ENCODE results near the gene MT1A.
A peak's percentile ranks its signal among the peaks of the same experiment; 100 is the strongest.

The MT1A gene

GRCh38 chr16:56637814-56638750 lies at the start of gene MT1A:
Gene MT1A, plus strand, starts transcription at chr16:56638666. Its CDS starts 73 bp downstream, at chr16:56638739.
- no peak for FAIRE-seq
- DNase-seq (ENCODE audit: low spot score): no peak

DNA sequence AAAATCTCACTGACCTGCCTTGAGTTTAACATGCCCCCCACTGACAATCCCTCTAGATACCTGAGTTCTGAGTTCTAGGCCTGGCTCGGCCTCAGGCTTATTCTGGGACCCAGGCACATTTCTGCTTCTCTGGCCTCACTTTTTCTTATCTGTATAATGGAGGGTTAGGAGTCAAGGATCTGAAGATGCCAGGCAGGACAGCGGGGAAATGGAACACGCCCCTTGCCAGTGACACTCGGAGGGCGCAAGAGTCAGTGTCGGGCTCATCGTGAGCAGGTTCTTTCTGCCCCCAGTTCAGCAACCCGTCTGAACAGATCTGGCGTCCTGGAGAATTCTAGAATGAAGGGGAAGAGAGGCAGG lies 49.7 kb upstream of the MT1A start:
- DNase-seq (ENCODE audit: low spot score) (no peak), FAIRE-seq (no peak)

DNA sequence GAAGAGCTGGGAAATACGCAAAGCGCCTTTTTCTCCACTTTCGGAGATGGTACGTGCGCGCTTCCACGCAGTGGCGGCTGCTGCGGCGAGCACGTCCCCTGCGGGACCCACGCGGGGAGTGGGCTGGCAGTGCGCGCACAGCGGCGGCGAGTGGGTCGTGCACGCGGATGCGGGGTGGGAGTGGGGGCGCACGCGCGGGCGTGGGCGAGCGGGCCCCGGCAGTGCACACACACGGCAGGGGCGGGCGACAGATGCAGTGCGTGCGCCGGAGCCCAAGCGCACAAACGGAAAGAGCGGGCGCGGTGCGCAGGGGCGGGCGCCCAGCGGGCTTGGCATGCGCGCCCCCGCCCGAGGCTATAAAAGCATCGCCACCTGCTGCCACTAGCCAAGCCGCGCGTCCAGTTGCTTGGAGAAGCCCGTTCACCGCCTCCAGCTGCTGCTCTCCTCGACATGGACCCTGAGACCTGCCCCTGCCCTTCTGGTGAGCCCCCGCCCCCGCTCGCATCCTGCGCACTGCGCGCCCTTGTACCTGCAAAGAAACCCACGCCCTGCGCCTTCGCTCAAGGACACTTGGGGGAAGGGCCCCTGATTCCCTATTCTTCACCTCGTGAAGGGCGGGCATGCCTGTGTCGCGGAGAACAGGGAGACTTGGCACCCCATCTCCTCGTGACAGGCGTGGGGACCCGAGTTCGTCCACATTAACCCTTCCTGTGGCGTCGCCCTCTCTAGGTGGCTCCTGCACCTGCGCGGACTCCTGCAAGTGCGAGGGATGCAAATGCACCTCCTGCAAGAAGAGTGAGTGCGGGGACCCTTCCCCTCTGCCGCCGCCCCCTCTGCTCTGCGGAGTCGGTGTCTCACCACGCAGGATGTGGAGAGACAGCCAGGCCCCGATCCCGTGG lies 49.1 kb upstream of the MT1A start, which contains the start of gene MT3:
MT3 (plus strand) TSS at position 388 of the 899 bp plus-strand sequence; CDS start at position 451, 63 bp downstream.
- DNase-seq (ENCODE audit: low spot score) (no peak), FAIRE-seq (no peak)

DNA sequence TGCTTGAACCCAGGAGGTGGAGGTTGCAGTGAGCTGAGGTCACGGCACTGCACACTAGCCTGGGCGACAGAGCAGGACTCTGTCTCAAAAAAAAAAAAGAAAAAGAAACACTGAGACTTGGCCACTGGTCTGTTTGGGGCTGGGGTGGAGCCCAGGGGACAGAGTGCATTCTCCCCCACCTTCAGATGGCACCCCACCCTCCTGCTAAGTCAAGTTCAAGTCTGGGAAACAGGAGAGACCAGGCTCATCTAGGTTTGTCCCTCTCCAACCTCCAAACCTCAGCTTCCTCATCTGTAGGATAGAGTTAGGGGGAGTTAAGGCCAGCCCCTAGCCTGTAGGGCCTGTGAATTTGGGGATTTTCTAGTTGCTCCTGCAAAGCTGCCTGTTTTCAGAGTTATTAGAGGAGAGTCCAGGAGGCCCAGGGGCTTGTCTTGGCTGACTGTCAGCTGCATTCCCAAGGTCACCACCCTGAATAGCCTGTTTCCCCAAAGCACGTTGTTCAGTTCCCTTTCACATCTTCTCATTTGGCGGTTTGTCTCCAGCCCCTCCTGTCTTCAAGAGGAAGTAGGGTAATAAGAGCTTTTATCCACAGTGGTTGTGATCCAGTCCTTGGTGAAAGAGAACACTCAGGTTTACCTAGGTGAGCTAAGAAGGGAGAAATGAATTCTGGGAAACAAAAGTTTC lies 46.9 kb upstream of the MT1A start:
- FAIRE-seq (no peak), DNase-seq (ENCODE audit: low spot score) (no peak)

DNA sequence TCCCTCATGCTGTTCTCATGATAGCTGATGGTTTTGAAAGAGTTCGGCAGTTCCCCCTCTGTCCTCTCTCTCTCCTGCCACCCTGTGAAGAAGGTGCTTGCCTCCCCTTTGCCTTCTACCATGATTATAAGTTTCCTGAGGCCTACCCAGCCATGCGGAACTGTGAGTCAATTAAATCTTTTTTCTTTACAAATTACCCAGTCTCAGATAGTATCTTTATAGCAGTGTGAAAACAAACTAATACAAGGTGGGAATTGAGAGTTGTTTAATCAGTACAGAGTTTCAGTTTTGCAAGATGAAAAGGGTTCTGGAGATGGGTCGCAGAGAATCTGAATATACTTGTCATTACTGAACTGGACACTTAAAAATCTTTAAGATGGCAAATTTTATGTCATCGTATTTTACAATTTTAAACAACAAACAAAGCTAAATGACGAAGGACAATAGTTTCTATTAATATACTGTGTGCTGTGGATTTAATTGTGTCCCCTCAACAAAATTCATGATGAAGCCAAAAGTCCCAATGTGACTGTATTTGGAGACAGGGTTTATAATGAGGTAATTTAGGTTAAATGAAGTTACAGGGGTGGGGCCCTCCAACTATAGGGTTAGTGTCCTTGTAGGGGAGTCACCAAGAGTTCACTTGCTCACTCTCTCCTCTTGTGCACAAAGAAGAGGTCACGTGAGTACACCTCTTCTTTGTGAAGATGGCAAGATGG lies 44.7 kb upstream of the MT1A start:
- no peak for DNase-seq (ENCODE audit: low spot score)
- FAIRE-seq: no peak

DNA sequence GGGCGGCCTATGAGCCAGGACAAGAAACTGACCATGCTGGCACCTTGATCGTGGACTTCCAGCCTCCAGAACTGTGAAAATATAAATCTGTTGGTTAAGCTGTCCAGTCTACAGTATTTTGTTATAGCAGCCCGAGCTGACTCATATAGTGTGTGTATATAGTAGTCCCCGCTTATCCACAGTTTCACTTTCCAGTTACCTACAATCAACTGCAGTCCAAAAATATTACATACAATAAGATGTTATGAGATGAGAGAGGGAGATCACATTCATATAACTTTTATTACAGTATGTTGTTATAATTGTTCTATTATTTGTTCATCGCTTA lies 44.2 kb upstream of the MT1A start:
- FAIRE-seq (no peak), DNase-seq (ENCODE audit: low spot score) (no peak)

DNA sequence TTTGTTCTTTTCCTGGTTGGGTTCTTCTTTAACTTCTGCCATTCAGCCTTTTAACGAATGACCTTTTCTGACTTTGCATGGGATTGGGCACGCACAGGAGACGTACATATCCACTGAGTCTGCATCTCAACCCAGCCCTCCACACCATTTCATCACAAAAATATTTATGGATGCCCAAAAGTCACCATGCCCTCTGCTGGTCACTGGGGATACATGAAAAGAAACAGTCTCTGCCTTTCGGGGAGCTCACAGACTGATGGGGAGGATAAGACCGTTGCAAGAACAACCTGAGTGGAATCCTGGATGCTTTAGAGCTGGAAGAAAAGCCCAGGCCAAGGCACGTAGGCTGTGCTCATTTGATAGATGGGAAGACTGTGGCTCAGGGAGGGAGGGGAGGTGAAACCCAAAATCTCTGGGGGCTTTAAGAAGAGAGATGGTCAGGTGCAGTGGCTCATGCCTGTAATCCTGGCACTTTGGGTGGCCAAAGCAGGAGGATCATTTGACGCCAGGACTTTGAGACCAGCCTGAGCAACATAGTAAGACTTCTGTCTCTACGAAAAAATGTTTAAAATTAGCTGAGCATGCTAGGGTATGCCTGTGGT lies 38.0 kb upstream of the MT1A start:
- FAIRE-seq: no peak
- peak; percentile 19 for DNase-seq (ENCODE audit: low spot score)

GRCh38 chr16:56601325-56601724 lies 37.1 kb upstream of the MT1A start:
- FAIRE-seq (no peak), DNase-seq (ENCODE audit: low spot score) (no peak)

DNA sequence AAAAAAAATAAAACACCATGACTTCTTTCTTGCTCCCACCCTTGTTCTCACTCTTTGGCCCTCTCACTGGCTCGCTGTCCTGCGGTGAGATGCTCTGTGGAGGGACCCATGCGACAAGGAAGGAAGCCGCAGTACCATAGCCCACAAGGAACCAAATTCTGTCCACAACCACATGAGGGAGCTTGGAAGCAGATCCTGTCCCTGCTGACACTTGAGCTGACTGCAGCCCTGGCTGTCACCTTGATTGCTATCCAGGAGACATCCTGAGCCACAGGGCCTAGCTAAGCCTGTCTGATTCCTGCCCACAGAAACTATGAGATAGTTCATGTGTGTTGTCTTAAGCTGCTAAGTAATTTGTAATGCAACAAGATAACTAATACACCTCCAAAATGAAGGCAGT lies 34.9 kb upstream of the MT1A start:
- DNase-seq (ENCODE audit: low spot score) (peak; percentile 39), FAIRE-seq (no peak)

DNA sequence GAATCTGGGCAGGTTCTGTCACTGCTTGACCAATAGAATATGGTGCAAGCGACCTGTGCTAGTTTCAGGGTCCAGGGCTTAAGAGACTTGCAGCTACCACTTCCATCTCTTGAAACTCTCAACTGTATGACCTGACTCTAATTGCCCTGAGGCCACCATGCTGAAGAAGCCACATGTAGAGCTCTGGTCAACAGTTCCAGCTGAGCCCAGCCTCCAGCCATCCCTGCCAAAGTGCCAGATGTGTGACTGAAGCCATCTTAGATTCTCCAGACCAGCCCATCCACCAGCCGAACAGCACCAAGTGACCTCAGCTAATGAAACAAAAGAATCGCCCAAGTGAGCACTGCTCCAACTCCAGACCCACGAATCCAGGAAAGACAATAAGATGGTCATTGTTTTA lies 33.5 kb upstream of the MT1A start:
- FAIRE-seq (no peak), DNase-seq (ENCODE audit: low spot score) (no peak)

DNA sequence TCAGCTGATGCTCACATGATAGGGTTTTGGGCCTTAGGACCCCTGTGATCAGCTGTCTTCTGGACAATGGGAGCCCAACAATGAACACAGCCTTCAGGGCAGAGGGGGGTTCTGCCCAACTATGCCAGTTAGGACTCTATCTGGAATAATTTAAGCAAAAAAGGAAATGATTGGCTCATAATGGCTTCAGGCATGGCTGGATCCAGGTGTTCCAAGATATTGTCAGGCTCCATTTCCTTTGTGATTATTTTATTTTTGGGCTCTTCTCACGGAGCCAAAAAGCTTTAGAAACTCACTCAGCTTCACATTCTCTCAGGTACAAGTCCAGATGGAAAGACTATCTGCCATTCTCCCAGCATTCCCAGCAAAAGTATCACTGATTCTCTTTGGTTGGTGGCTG lies 33.0 kb upstream of the MT1A start:
- no peak for FAIRE-seq
- DNase-seq (ENCODE audit: low spot score): no peak

GRCh38 chr16:56606071-56606475 lies 32.4 kb upstream of the MT1A start:
- peak; percentile 83 for FAIRE-seq

GRCh38 chr16:56606476-56607108 lies 31.9 kb upstream of the MT1A start:
- DNase-seq (ENCODE audit: low spot score) (peak; percentile 90), FAIRE-seq (peak; percentile 76)

More at GRCh38 chr16:56606071-56606475, 32.4 kb upstream of the MT1A start:
- peak; percentile 90 for DNase-seq (ENCODE audit: low spot score)

DNA sequence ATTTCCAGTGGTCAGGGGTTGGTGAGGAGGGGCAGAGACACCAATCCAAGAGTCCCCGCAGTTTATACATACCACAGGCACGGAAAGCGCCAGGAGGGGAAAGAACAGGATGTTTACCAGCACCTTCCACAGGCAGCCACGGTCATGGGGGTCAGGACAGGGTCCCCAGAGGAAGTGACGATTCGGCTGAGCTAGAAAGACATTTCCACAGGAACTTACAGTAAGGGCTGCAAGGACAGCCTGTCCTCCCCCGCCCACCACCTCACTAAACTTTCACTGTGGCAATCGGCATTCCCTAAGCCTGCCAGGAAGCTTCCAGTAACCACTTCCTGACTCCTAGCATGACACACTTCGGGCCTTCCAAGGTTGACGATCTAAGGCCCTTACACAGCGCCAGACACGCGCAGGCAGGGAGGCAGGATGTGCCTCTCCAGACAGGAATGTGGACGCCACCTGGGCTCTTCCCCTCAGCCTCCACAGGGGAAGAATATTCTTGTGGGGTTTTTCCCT lies 31.3 kb upstream of the MT1A start:
- DNase-seq (ENCODE audit: low spot score) (peak; percentile 99), FAIRE-seq (peak; percentile 86)

DNA sequence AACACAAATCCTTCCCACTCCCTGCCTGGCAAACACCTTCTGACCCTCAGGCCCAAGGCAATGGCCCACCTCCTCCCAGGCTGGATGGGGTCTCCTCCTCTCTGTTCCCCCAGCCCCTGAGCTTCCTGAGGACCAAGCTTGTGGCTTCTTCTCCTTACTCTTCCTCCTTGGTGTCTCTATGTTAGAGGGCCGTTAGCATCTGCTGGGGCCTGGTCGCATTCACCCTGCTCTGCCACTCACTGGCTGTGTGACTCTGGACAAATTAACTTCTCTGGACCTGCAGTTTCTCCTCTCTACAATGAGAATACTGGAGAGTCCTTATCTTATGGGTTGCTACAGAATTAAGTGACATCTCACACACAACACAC lies 30.8 kb upstream of the MT1A start:
- DNase-seq (ENCODE audit: low spot score) (no peak), FAIRE-seq (no peak)

- FAIRE-seq (no peak), DNase-seq (ENCODE audit: low spot score) (peak; percentile 95)
Observed at GRCh38 chr16:56608043-56608875, 30.2 kb upstream of the MT1A start, which contains the start of gene MT2A. Gene MT2A, plus strand, starts transcription at chr16:56608584. Its CDS starts 72 bp downstream, at chr16:56608656.

- DNase-seq (ENCODE audit: low spot score): no peak
- no peak for FAIRE-seq
Observed at GRCh38 chr16:56608876-56609462, 29.5 kb upstream of the MT1A start.

DNA sequence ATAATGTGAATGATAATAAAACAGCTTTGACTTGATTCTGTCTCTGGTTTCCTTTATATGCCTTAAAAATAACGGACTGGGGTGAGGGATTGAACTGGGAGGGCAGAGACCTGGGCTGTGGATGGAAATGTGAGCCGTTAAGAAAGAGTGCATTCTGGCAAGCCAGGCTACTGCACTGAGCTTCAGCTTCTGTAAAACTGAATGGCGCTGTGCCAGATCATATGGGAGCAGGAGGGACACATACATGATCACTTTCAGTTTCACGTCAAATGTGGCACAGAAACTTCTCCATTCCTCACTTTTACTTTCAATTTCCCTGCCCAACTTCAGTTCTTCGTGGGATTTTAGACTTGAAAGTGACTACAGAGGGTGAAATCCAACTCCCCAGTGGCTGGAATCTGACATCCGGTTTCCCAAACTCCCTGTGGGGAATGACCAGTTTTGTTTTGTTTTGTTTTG lies 29.0 kb upstream of the MT1A start:
- DNase-seq (ENCODE audit: low spot score) (peak; percentile 77), FAIRE-seq (peak; percentile 46)
